ENCODE data around the gene SBF2. TPM values are rescaled to one million over a fixed set of nuclear protein-coding genes. Genes with fewer than 3 reads are reported as not detected.

SBF2 gene
- total and polyA plus RNA-seq, 7 experiments from 2014 or later = 4.2 to 35.2 (median 13.3) TPM

DNA sequence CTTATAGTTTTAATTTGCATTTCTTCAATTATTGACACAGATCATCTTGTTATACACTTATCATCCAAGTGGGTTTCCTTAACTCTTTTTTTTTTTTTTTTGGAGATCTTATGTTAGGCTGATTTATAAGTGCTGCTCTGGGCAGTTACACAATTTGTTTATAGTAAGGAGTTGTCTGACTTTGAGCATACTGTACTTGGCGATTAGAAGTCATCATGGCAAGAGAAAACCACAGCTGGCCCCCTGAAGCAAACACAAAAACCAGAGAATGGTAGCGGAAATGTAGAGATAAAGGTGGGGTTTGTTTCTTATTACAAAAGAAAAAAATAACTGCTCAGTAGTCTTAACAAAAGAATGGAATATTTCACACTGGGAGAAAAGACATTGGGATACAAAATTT, 337.5 kb downstream of the SBF2 start:
- H3K27me3 ChIP-seq (ENCODE audit: control insufficient read depth in 2 of 2, insufficient read depth in 2 of 2, low read length in 2 of 2) = no peaks in the 10 kb centered on the region
- no peaks in the 10 kb centered on the region for H3K4me1 Mint-ChIP-seq
- ATAC-seq = no peak
- no peak for DNase-seq
- no peak overlapping the region for H3K4me3 ChIP-seq (ENCODE audit: low read length)
- no peaks in the 10 kb centered on the region for H3K4me1 ChIP-seq (ENCODE audit: control insufficient read depth in 2 of 2, insufficient read depth in 2 of 2, low read length in 2 of 2)
- CTCF ChIA-PET = no interaction called here
- no peaks in the 10 kb centered on the region for H3K9me3 ChIP-seq (ENCODE audit: control insufficient read depth in 2 of 3, low read length in 3 of 3)
- H3K27ac Mint-ChIP-seq = no peak overlapping the region
- H3K27ac ChIP-seq (ENCODE audit: low read depth, low read length) = no peak overlapping the region
- POLR2A ChIA-PET = no interaction called here
- no peaks in the 10 kb centered on the region for H3K27me3 Mint-ChIP-seq
- intact Hi-C loops (cut with micrococcal nuclease) = no loop called here
- peaks cover 0 to 3% (median 0%) of the 10 kb centered on the region in 3 experiments for H3K36me3 ChIP-seq (ENCODE audit: control insufficient read depth in 2 of 3, insufficient read depth in 3 of 3, low read length in 3 of 3)
- H3K9me3 Mint-ChIP-seq = peaks cover 0 to 4% (median 0%) of the 10 kb centered on the region in 11 donors
- H3K36me3 Mint-ChIP-seq = peaks cover 0 to 37% (median 21%) of the 10 kb centered on the region in 5 donors
- H3K4me3 Mint-ChIP-seq = no peak overlapping the region

DNA sequence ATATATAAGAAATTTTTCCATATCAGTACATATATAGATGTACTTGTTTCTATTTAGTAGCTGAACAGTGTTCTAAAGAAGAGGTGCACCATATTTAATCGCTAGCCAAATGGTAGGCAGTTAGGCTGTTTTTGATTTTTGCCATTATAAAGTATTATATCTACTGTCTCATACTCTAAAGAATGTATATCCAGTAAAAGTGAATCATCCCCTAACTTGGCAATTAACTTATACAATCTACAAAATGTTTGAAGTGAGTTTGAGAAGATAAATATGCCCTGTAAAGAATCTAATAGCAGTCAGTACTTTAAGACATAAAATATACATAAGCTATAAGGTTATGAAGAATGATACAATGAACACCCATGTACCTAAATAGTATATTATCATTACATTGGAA, 338.6 kb downstream of the SBF2 start:
- Mint-ChIP-seq H3K27me3 (no peaks in the 10 kb centered on the region), H3K4me1 (no peaks in the 10 kb centered on the region), H3K4me3 (no peak overlapping the region), H3K27ac (no peak overlapping the region), H3K9me3 (peaks cover 0 to 4% (median 0%) of the 10 kb centered on the region in 11 donors), H3K36me3 (peaks cover 0 to 39% (median 21%) of the 10 kb centered on the region in 5 donors)
- DNase-seq (no peak), ATAC-seq (no peak)
- Histone ChIP-seq H3K4me3 (ENCODE audit: low read length) (no peak overlapping the region), H3K36me3 (ENCODE audit: control insufficient read depth in 2 of 3, insufficient read depth in 3 of 3, low read length in 3 of 3) (peaks cover 0 to 3% (median 0%) of the 10 kb centered on the region in 3 experiments), H3K9me3 (ENCODE audit: control insufficient read depth in 2 of 3, low read length in 3 of 3) (no peaks in the 10 kb centered on the region), H3K27ac (ENCODE audit: low read depth, low read length) (no peak overlapping the region), H3K4me1 (ENCODE audit: control insufficient read depth in 2 of 2, insufficient read depth in 2 of 2, low read length in 2 of 2) (no peaks in the 10 kb centered on the region), H3K27me3 (ENCODE audit: control insufficient read depth in 2 of 2, insufficient read depth in 2 of 2, low read length in 2 of 2) (no peaks in the 10 kb centered on the region)
- ChIA-PET POLR2A (no interaction called here), CTCF (no interaction called here)
- intact Hi-C loops (cut with micrococcal nuclease) = no loop called here

DNA sequence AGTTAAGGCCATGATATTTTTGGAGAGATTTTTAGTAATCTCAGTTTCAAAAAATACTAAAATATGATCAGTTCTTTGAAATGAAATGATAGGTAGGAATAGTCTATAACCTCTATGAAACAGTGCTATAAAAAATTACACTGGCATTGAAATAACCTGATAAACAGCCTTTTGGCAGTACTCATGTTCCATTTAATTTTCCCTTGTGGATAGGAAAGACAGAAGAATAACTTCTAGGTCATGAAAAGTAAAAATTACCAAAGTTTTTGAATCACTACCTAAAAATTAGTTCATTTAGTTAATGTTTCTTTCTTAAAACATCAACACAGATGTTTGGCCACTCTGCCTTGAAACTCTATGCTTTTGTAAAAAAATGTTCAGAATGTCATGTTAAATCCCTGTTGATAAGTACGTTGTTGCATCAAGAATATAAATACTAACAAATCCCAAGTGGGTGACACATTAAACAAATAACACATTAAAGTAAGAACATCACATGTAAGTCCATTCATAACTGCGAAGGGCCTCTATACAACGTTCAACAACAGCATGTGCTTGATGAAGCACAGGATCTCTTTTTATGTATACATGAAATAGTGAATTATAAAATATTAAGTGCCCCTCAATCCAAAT, 339.9 kb downstream of the SBF2 start:
- Mint-ChIP-seq H3K27me3 (no peaks in the 10 kb centered on the region), H3K4me1 (no peaks in the 10 kb centered on the region), H3K4me3 (no peak overlapping the region), H3K27ac (no peak overlapping the region), H3K36me3 (peaks cover 0 to 27% (median 8%) of the 10 kb centered on the region in 5 donors), H3K9me3 (peaks cover 0 to 4% (median 0%) of the 10 kb centered on the region in 11 donors)
- ChIA-PET POLR2A (no interaction called here), CTCF (no interaction called here)
- no peak for ATAC-seq
- no peak overlapping the region for H3K4me3 ChIP-seq (ENCODE audit: low read length)
- no peaks in the 10 kb centered on the region for H3K36me3 ChIP-seq (ENCODE audit: control insufficient read depth in 2 of 3, insufficient read depth in 3 of 3, low read length in 3 of 3)
- intact Hi-C loops (cut with micrococcal nuclease) = no loop called here
- no peak overlapping the region for H3K27ac ChIP-seq (ENCODE audit: low read depth, low read length)
- no peak for DNase-seq
- H3K9me3 ChIP-seq (ENCODE audit: control insufficient read depth in 2 of 3, low read length in 3 of 3) = no peaks in the 10 kb centered on the region
- no peaks in the 10 kb centered on the region for H3K27me3 ChIP-seq (ENCODE audit: control insufficient read depth in 2 of 2, insufficient read depth in 2 of 2, low read length in 2 of 2)
- H3K4me1 ChIP-seq (ENCODE audit: control insufficient read depth in 2 of 2, insufficient read depth in 2 of 2, low read length in 2 of 2) = no peaks in the 10 kb centered on the region

DNA sequence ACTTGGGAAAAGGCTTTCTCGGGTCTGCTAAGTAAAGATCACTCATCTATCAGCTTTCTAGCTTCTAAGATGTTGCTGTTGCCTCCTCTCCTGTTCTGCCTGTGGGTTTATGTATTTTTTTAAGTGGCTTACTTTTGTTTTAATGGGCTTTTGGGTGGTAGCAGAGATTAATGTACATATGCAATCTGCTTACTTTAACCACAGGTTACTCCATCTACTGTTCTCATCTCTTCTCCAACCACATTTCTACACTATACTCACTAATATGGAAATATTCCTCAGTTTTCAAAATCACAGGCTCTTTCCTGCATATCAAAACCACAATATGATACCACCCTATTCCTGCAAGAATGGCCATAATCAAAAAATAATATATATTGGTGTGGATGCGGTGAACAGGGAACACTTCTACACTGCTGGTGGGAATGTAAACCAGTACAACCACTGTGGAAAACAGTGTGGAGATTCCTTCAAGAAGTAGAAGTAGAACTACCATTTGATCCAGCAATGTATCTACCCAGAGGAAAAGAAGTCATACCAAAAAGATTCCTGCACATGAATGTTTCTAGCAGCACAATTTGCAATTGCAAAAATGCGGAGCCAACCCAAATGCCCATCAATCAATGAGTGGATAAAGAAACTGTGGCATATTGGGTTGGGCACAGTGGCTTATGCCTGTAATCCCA, 341.4 kb downstream of the SBF2 start:
- Mint-ChIP-seq H3K4me3 (no peak overlapping the region), H3K27me3 (no peaks in the 10 kb centered on the region), H3K36me3 (peaks cover 0 to 17% (median 2%) of the 10 kb centered on the region in 5 donors), H3K4me1 (no peaks in the 10 kb centered on the region), H3K27ac (no peak overlapping the region), H3K9me3 (no peaks in the 10 kb centered on the region)
- no peaks in the 10 kb centered on the region for H3K27me3 ChIP-seq (ENCODE audit: control insufficient read depth in 2 of 2, insufficient read depth in 2 of 2, low read length in 2 of 2)
- intact Hi-C loops (cut with micrococcal nuclease) = no loop called here
- CTCF ChIA-PET = no interaction called here
- no peaks in the 10 kb centered on the region for H3K9me3 ChIP-seq (ENCODE audit: control insufficient read depth in 2 of 3, low read length in 3 of 3)
- ATAC-seq = no peak
- H3K36me3 ChIP-seq (ENCODE audit: control insufficient read depth in 2 of 3, insufficient read depth in 3 of 3, low read length in 3 of 3) = no peaks in the 10 kb centered on the region
- H3K4me3 ChIP-seq (ENCODE audit: low read length) = no peak overlapping the region
- no peak overlapping the region for H3K27ac ChIP-seq (ENCODE audit: low read depth, low read length)
- no peak for DNase-seq
- POLR2A ChIA-PET = no interaction called here
- H3K4me1 ChIP-seq (ENCODE audit: control insufficient read depth in 2 of 2, insufficient read depth in 2 of 2, low read length in 2 of 2) = no peaks in the 10 kb centered on the region

DNA sequence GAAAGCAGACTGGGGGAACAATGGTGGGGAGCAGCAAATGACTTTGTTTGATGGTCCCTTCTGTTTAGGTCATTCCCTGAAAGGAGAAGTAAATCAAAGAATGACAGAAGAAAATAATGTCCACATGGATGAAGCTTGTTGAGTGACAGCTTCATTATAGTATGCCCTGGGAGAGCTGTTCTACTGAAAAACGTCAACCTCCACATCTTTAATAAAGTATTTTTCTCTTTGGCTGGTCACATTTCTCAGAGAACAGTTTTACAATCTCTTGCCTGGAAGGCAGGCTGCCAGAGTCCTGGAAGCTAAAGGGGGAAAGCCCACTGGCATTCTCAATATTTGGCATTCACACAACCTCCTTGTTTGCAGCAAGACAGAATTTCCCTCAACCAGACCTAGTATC, 342.2 kb downstream of the SBF2 start:
- H3K4me3 Mint-ChIP-seq = no peak overlapping the region
- Histone ChIP-seq H3K4me1 (ENCODE audit: control insufficient read depth in 2 of 2, insufficient read depth in 2 of 2, low read length in 2 of 2) (no peaks in the 10 kb centered on the region), H3K27me3 (ENCODE audit: control insufficient read depth in 2 of 2, insufficient read depth in 2 of 2, low read length in 2 of 2) (no peaks in the 10 kb centered on the region), H3K9me3 (ENCODE audit: control insufficient read depth in 2 of 3, low read length in 3 of 3) (no peaks in the 10 kb centered on the region), H3K4me3 (ENCODE audit: low read length) (no peak overlapping the region), H3K27ac (ENCODE audit: low read depth, low read length) (no peak overlapping the region), H3K36me3 (ENCODE audit: control insufficient read depth in 2 of 3, insufficient read depth in 3 of 3, low read length in 3 of 3) (no peaks in the 10 kb centered on the region)
- peaks cover 0 to 21% (median 8%) of the 10 kb centered on the region in 5 donors for H3K36me3 Mint-ChIP-seq
- CTCF ChIA-PET = no interaction called here
- DNase-seq (no peak), ATAC-seq (no peak)
- H3K27me3 Mint-ChIP-seq = no peaks in the 10 kb centered on the region
- H3K27ac Mint-ChIP-seq = no peak overlapping the region
- peaks cover 0 to 6% (median 0%) of the 10 kb centered on the region in 11 donors for H3K9me3 Mint-ChIP-seq
- no peaks in the 10 kb centered on the region for H3K4me1 Mint-ChIP-seq
- intact Hi-C loops (cut with micrococcal nuclease) = no loop called here
- POLR2A ChIA-PET = no interaction called here

DNA sequence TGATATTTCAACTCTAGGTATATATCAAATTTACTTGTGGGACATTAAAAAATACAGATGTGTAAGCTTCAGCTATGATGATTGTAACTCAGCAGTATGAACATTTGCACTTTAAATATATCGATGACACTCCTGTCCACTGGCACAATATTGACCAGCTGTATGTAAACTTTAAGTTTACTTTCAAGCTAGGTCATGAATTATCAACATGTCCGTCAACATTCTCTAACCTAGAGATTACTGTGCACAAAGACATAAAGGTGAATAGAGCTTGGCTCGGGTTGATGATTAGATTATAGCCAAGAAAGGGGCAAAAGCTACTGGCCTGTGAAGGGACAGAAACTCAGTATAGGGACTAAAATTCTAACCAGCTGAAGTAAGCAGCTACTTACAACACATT, 343.6 kb downstream of the SBF2 start:
- H3K4me3 Mint-ChIP-seq = no peak overlapping the region
- no peaks in the 10 kb centered on the region for H3K4me1 Mint-ChIP-seq
- no peaks in the 10 kb centered on the region for H3K36me3 ChIP-seq (ENCODE audit: control insufficient read depth in 2 of 3, insufficient read depth in 3 of 3, low read length in 3 of 3)
- H3K4me1 ChIP-seq (ENCODE audit: control insufficient read depth in 2 of 2, insufficient read depth in 2 of 2, low read length in 2 of 2) = no peaks in the 10 kb centered on the region
- DNase-seq = no peak
- intact Hi-C loops (cut with micrococcal nuclease) = no loop called here
- H3K27ac Mint-ChIP-seq = no peak overlapping the region
- peaks cover 0 to 13% (median under 1%) of the 10 kb centered on the region in 11 donors for H3K9me3 Mint-ChIP-seq
- no peak for ATAC-seq
- no peak overlapping the region for H3K27ac ChIP-seq (ENCODE audit: low read depth, low read length)
- H3K36me3 Mint-ChIP-seq = peaks cover 0 to 20% (median 12%) of the 10 kb centered on the region in 5 donors
- ChIA-PET POLR2A (no interaction called here), CTCF (interaction anchor here (0.7 kb wide), 1 partner anchor 420 kb away, joined by 7 read pairs; no protein-coding TSS in a partner anchor)
- no peak overlapping the region for H3K4me3 ChIP-seq (ENCODE audit: low read length)
- no peaks in the 10 kb centered on the region for H3K27me3 ChIP-seq (ENCODE audit: control insufficient read depth in 2 of 2, insufficient read depth in 2 of 2, low read length in 2 of 2)
- no peaks in the 10 kb centered on the region for H3K27me3 Mint-ChIP-seq
- H3K9me3 ChIP-seq (ENCODE audit: control insufficient read depth in 2 of 3, low read length in 3 of 3) = no peaks in the 10 kb centered on the region

Measured in naive thymus-derived CD4-positive, alpha-beta T cell (primary cell).